Measurements from ENCODE around the gene POMT1.
"Not testable (repeated sequence)": the region's sequence is repeated elsewhere in the genome, so short reads cannot be mapped to it uniquely, and the experiment has no call there.

POMT1 gene

DNA sequence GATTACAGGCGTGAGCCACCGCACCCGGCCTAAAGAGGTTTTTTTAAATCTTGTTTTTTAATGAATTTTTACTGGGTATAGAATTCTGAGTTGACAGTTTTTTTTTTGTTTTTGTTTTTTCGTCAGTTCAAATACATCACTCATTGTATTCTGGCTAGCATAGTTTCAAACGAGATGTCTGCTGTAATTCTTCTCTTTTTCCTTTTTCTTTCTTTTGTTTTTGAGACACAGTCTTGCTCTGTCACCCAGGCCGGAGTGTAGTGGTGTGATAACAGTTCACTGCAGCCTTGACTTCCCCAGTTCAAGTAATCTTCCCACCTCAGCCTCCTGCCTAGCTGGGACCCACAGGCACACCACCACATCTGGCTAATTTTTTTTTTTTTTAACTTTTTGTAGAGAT is 40.4 kb downstream of the POMT1 start:
- H3K4me3 ChIP-seq (ENCODE audit: control insufficient read depth, low read depth, low read length): no peak overlapping the region
- TF ChIP-seq, protein P1, sequence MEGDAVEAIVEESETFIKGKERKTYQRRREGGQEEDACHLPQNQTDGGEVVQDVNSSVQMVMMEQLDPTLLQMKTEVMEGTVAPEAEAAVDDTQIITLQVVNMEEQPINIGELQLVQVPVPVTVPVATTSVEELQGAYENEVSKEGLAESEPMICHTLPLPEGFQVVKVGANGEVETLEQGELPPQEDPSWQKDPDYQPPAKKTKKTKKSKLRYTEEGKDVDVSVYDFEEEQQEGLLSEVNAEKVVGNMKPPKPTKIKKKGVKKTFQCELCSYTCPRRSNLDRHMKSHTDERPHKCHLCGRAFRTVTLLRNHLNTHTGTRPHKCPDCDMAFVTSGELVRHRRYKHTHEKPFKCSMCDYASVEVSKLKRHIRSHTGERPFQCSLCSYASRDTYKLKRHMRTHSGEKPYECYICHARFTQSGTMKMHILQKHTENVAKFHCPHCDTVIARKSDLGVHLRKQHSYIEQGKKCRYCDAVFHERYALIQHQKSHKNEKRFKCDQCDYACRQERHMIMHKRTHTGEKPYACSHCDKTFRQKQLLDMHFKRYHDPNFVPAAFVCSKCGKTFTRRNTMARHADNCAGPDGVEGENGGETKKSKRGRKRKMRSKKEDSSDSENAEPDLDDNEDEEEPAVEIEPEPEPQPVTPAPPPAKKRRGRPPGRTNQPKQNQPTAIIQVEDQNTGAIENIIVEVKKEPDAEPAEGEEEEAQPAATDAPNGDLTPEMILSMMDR (conservative IDR thresholded peaks at IDR 0.05; ENCODE audit: control insufficient read depth, insufficient read depth, low read depth, low read length): no peak
- DNase-seq (ENCODE audit: low read depth): no peak

DNA sequence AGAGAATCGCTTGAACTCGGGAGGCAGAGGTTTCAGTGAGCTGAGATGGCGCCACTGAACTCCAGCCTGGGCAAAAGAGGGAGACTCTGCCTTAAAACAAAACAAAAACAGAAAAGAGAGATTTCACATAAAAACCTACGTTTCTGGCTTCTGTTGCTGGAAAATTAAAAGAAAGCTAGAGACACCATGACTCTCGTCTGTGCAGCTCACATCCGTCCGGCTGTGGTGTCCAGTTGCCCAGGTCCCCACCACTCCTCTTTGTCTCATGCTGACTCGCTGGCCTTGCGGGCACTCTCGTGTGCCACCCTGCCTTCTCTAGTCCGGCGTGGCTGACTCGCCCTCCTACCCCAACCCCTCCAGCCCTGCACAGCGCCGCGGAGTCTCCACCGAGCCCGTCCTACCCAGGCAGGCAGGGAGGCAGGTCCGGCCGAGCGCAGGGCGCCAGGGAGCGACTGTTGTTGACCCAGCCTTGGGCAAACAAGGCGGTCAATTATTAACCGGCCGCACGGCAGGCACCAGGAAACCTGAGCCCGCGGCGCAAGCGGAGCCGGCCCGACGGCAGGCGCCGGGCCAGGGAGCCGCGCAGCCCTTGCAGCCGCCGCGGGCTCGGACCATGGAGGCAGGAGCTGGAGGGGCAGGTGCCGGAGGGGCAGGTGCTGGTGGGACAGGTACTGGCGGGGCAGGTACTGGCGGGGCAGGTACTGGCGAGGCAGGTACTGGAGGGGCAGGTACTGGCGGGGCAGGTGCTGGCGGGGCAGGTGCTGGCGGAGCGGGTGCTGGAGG is 42.5 kb downstream of the POMT1 start, which contains the start of gene PRRT1B:
PRRT1B (plus strand) TSS at position 521 of the 783 bp plus-strand sequence; CDS start at position 614, 93 bp downstream.
- DNase-seq (ENCODE audit: low read depth): no peak
- no peak within 1 kb of the TSS for H3K4me3 ChIP-seq (ENCODE audit: control insufficient read depth, low read depth, low read length)

DNA sequence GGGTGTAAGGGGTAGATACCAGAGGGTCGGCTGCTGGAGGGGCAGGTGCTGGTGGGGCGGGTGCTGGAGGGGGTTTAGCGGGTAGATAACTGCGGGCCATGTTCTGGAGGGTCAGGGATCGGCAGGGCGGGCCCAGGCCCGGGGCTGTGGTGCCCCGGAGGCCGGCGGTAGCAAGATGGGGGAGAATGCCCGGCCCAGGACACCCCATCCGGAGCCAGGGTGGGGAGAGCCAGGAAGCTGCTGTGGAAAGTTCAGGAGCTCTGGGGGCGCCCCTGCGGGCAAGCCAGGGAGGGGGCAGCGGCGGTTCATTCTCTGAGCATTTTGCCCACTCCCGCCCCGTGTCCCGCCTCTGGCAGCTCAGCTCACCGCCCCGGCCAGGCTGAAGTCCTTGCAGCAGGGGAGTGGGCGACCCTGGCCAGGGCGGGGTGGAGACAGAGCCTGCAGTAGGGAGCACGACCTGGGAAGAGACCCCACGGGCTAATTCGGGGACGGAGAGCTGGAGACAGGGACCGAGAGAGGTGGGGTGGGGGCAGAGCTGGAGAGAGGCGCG is 43.1 kb downstream of the POMT1 start:
- DNase-seq (ENCODE audit: low read depth): no peak
- H3K4me3 ChIP-seq (ENCODE audit: control insufficient read depth, low read depth, low read length): no peak overlapping the region
- TF ChIP-seq, protein P1 (conservative IDR thresholded peaks at IDR 0.05; ENCODE audit: control insufficient read depth, insufficient read depth, low read depth, low read length): no peak

More for the DNA sequence above, 42.5 kb downstream of the POMT1 start, which contains the start of gene PRRT1B:
- TF ChIP-seq, protein P1 (conservative IDR thresholded peaks at IDR 0.05; ENCODE audit: control insufficient read depth, insufficient read depth, low read depth, low read length): no peak

DNA sequence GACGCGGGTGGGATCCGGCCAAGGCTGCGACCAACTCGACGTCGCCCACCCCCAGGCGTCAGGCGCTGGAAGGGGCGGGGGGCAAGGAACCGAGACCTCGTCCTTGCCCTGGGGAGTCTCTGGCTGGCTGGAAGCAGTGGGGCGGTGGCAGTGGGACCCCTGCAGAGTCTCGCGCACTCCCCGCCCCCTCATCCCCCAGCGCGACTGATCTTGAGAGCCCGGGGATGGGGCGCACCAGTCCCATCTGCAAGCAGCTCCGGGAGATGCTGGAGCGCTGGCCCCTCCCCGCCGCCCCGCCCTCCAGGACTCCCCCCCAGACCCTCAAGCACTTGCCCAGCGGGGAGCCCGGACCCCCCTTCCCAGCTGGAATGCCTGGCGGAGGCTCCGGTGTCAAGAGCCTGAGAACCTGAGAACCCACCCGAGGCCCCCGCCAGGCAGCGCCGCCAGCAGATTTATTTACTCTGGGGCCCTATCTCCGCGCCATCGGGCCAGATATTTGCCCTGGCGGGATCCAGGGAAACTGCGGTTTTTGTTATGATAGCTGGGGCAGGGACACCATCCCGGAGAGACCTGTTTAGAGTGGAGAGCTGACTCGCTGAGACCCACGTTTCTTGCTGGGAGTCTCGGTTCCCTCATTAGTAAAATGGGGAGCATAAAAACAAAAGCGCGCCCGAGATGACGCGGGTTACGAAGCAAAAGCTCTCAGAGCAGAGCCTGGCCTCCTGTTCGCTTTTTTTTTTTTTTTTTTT is 43.8 kb downstream of the POMT1 start:
- DNase-seq (ENCODE audit: low read depth): no peak
- TF ChIP-seq, protein P1 (conservative IDR thresholded peaks at IDR 0.05; ENCODE audit: control insufficient read depth, insufficient read depth, low read depth, low read length): no peak
- H3K4me3 ChIP-seq (ENCODE audit: control insufficient read depth, low read depth, low read length): peak overlapping the region; percentile 19

DNA sequence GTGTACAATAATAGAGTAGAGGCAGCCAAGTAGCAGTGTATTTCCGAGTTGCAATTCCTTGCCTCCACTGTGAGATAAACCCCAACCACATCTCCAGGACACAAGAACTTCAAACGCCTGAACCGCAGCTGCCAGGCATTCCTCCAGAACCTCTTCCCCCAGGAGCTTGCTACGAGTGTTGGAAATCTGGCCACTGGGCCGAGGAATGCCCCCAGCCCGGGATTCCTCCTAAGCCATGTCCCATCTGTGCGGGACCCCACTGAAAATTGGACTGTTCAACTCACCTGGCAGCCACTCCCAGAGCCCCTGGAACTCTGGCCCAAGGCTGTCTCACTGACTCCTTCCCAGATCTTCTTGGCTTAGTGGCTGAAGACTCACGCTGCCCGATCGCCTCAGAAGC is 46.5 kb downstream of the POMT1 start:
- not testable (repeated sequence) for DNase-seq (ENCODE audit: low read depth); H3K4me3 ChIP-seq (ENCODE audit: control insufficient read depth, low read depth, low read length)

DNA sequence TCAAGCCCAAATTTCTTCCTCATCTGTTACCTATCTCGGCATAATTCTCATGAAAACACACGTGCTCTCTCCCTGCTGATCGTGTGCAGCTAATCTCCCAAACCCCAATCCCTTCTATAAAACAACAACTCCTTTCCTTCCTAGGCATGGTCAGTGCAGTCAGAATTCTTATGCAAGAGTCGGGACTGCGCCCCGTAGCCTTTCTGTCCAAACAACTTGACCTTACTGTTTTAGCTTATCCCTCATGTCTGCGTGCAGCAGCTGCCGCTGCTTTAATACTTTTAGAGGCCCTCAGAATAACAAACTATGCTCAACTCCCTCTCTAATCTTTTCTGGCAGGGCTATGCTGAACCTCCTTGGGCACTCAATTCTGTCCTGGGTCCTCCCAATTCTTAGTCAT is 47.7 kb downstream of the POMT1 start:
- DNase-seq (ENCODE audit: low read depth); H3K4me3 ChIP-seq (ENCODE audit: control insufficient read depth, low read depth, low read length): not testable (repeated sequence)

DNA sequence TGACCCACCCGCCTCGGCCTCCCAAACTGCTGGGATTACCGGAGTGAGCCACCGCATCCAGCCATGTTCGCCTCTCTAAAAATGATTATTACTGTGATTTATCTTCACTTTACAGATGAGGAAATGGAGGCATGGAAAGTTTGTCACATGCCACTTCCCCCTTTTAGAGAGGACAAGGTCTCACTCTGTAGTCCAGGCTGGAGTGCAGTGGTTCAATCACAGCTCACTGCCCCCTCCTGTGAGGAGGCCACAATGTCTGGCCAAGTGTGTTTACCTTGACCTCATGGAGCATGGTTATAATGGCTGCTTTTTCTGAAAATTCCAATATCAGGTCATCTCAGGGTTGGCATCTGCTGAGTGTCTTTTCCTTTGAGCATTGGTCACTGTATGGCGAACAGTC is 49.3 kb downstream of the POMT1 start:
- no peak for DNase-seq (ENCODE audit: low read depth)
- no peak overlapping the region for H3K4me3 ChIP-seq (ENCODE audit: control insufficient read depth, low read depth, low read length)
- TF ChIP-seq, protein P1 (conservative IDR thresholded peaks at IDR 0.05; ENCODE audit: control insufficient read depth, insufficient read depth, low read depth, low read length): no peak

All from fibroblast of mammary gland (primary cell).